Astrocyte (in vitro differentiated cells and primary cell): Measurements from ENCODE around the gene TAF1C. TPM values are rescaled to one million over a fixed set of nuclear protein-coding genes. Genes with fewer than 3 reads are reported as not detected.
A peak's percentile ranks its signal among the peaks of the same experiment; 100 is the strongest.

Source experiments
- DNase-seq: peaks from one replicate; pipeline ENCODE4 v3.0.0-alpha.2; 2010; ENCODE audit warnings: low read depth
- FAIRE-seq: peaks from 2 replicates; lab custom pipeline; 2011; peaks lifted over from hg19 to GRCh38; lab: Jason Lieb, UNC
- H2AFZ ChIP-seq: 2 replicates; pipeline ENCODE4 v1.6.0; 2012; ENCODE audit warnings: low read depth, low read length, inconsistent platforms
- H3K27ac ChIP-seq: 2 replicates; pipeline ENCODE4 v1.5.1; 2011; ENCODE audit warnings: low read depth, low read length, inconsistent platforms
- H3K27me3 ChIP-seq: 2 replicates; pipeline ENCODE4 v1.6.0; 2011; ENCODE audit warnings: low read length, inconsistent platforms; ENCODE audit not compliant: insufficient read depth
- H3K36me3 ChIP-seq: 2 replicates; pipeline ENCODE4 v1.5.1; 2011; ENCODE audit warnings: low read length, inconsistent platforms; ENCODE audit not compliant: insufficient read depth
- H3K4me1 ChIP-seq: 2 replicates; pipeline ENCODE4 v1.5.1; 2011; ENCODE audit warnings: low read length, inconsistent platforms; ENCODE audit not compliant: insufficient read depth
- H3K4me2 ChIP-seq: 2 replicates; pipeline ENCODE4 v1.6.0; 2012; ENCODE audit warnings: low read length, inconsistent platforms
- H3K4me3 ChIP-seq: 2 replicates; pipeline ENCODE4 v1.5.1; 2011; ENCODE audit warnings: low read depth, mild to moderate bottlenecking, low read length, inconsistent platforms; ENCODE audit not compliant: insufficient read depth
- H3K79me2 ChIP-seq: 2 replicates; pipeline ENCODE4 v1.6.0; 2012; ENCODE audit warnings: mild to moderate bottlenecking, low read length, inconsistent platforms; ENCODE audit not compliant: insufficient read depth
- H3K9ac ChIP-seq: 2 replicates; pipeline ENCODE4 v1.6.0; 2012; ENCODE audit warnings: mild to moderate bottlenecking, low read length, inconsistent platforms
- H3K9me3 ChIP-seq: 2 replicates; pipeline ENCODE4 v1.5.1; 2012; ENCODE audit warnings: low read depth, mild to moderate bottlenecking, low read length, inconsistent platforms; ENCODE audit not compliant: insufficient read depth
- H4K20me1 ChIP-seq: 2 replicates; pipeline ENCODE4 v1.6.0; 2012; ENCODE audit warnings: low read length, inconsistent platforms; ENCODE audit not compliant: insufficient read depth
- H3K27ac Mint-ChIP-seq: one replicate; pipeline ENCODE4 v1.8.0; 2021; ENCODE audit warnings: mild to moderate bottlenecking, mixed read lengths; ENCODE audit not compliant: unreplicated experiment
- H3K27me3 Mint-ChIP-seq: one replicate; pipeline ENCODE4 v1.8.0; 2021; ENCODE audit warnings: low read depth, mixed read lengths; ENCODE audit not compliant: unreplicated experiment
- H3K36me3 Mint-ChIP-seq: one replicate; pipeline ENCODE4 v1.8.0; 2021; ENCODE audit warnings: low read depth, mixed read lengths; ENCODE audit not compliant: unreplicated experiment
- H3K4me1 Mint-ChIP-seq: one replicate; pipeline ENCODE4 v1.8.0; 2021; ENCODE audit warnings: low read depth, mixed read lengths; ENCODE audit not compliant: unreplicated experiment
- H3K4me3 Mint-ChIP-seq: one replicate; pipeline ENCODE4 v1.8.0; 2021; ENCODE audit warnings: mild to moderate bottlenecking, moderate library complexity, mixed read lengths; ENCODE audit not compliant: unreplicated experiment
- H3K9me3 Mint-ChIP-seq: one replicate; pipeline ENCODE4 v1.8.0; 2021; ENCODE audit warnings: mild to moderate bottlenecking, mixed read lengths; ENCODE audit not compliant: unreplicated experiment
- EZH2 ChIP-seq: IDR thresholded peaks from 2 replicates; pipeline ENCODE4 v1.6.1; 2012; ENCODE audit warnings: mild to moderate bottlenecking, low read length, inconsistent platforms; ENCODE audit not compliant: insufficient read depth
- total RNA-seq: library from RNA; stranded (reverse); gene quantifications from 2 replicates; pipeline ENCODE4 v1.2.1, GENCODE V29; 2021
- TF ChIP-seq, protein P1 (sequence below): IDR thresholded peaks from 2 replicates; pipeline ENCODE4 v1.5.1; 2011; ENCODE audit warnings: low read depth, mild to moderate bottlenecking, inconsistent platforms, low read length, moderate library complexity; ENCODE audit not compliant: insufficient read depth

The TAF1C gene
- total RNA-seq, 1 donor from 2014 or later, result 34.1 TPM

DNA sequence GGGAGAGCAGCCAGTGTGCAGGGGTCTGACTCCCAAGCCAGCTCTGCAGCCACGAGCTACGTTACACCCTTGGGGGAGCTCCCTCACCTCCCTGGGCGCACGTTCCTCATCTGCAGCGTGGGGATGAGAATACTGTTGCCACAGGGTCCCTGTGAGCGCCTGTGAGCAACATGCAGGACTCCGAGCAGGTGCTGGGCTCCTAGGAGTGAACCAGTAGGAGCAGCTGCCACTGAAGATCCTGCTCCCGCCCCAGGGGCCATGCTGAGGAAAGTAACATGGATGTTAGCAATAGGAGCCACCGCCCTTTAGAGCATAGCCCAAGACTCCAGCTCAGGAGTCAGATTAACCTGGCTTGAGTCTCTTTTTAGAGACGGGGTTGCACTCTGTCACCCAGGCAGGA is 25.8 kb downstream of the TAF1C start:
- DNase-seq (no peak), FAIRE-seq (no peak)
- H3K4me3 Mint-ChIP-seq, result no peak overlapping the region
- H3K36me3 Mint-ChIP-seq, result no peaks in the 10 kb centered on the region
- H3K4me1 ChIP-seq, result no peaks in the 10 kb centered on the region
- H3K4me2 ChIP-seq, result no peak overlapping the region
- no peaks in the 10 kb centered on the region for H4K20me1 ChIP-seq
- H3K36me3 ChIP-seq, result no peaks in the 10 kb centered on the region
- H3K9ac ChIP-seq, result no peak overlapping the region
- H3K9me3 Mint-ChIP-seq, result no peaks in the 10 kb centered on the region
- no peaks in the 10 kb centered on the region for H3K79me2 ChIP-seq
- peaks cover 4% of the 10 kb centered on the region for H3K4me1 Mint-ChIP-seq
- H3K27ac Mint-ChIP-seq, result no peak overlapping the region
- H3K27ac ChIP-seq, result no peak overlapping the region
- H3K4me3 ChIP-seq, result no peak overlapping the region
- peaks cover 16% of the 10 kb centered on the region for H3K27me3 Mint-ChIP-seq
- no peaks in the 10 kb centered on the region for H3K9me3 ChIP-seq
- TF ChIP-seq, protein P1, sequence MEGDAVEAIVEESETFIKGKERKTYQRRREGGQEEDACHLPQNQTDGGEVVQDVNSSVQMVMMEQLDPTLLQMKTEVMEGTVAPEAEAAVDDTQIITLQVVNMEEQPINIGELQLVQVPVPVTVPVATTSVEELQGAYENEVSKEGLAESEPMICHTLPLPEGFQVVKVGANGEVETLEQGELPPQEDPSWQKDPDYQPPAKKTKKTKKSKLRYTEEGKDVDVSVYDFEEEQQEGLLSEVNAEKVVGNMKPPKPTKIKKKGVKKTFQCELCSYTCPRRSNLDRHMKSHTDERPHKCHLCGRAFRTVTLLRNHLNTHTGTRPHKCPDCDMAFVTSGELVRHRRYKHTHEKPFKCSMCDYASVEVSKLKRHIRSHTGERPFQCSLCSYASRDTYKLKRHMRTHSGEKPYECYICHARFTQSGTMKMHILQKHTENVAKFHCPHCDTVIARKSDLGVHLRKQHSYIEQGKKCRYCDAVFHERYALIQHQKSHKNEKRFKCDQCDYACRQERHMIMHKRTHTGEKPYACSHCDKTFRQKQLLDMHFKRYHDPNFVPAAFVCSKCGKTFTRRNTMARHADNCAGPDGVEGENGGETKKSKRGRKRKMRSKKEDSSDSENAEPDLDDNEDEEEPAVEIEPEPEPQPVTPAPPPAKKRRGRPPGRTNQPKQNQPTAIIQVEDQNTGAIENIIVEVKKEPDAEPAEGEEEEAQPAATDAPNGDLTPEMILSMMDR, result no peak
- no peak for TF ChIP-seq EZH2
- H3K27me3 ChIP-seq, result peaks cover 32% of the 10 kb centered on the region
- H2AFZ ChIP-seq, result no peak overlapping the region

DNA sequence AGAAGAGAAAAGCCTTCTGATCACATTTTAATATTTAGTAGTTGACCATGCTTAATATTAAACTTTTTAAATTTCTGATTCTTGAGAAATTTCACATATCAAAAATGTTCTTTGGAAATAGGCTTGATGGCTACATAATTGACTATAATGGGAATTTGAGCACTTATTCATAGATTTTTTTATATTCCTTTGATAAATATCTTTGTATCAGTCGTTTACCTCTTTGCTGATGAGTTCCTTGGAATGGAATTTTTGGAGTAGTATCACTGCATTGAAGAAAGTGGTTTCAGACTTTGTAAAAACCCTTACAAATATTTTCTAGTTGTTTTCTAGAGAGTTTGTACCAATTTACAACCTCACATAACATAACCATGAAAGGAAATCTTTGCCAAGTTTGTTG is 27.1 kb downstream of the TAF1C start:
- H4K20me1 ChIP-seq, result no peaks in the 10 kb centered on the region
- H3K27ac ChIP-seq, result no peak overlapping the region
- no peak overlapping the region for H2AFZ ChIP-seq
- H3K36me3 ChIP-seq, result no peaks in the 10 kb centered on the region
- no peaks in the 10 kb centered on the region for H3K4me1 ChIP-seq
- DNase-seq (no peak), FAIRE-seq (peak; percentile 45)
- no peaks in the 10 kb centered on the region for H3K36me3 Mint-ChIP-seq
- H3K27ac Mint-ChIP-seq, result no peak overlapping the region
- no peaks in the 10 kb centered on the region for H3K79me2 ChIP-seq
- H3K9me3 Mint-ChIP-seq, result no peaks in the 10 kb centered on the region
- no peak overlapping the region for H3K4me2 ChIP-seq
- H3K4me3 Mint-ChIP-seq, result no peak overlapping the region
- H3K27me3 ChIP-seq, result peaks cover 27% of the 10 kb centered on the region
- no peaks in the 10 kb centered on the region for H3K9me3 ChIP-seq
- no peak overlapping the region for H3K4me3 ChIP-seq
- TF ChIP-seq, protein P1, result no peak
- TF ChIP-seq EZH2, result no peak
- H3K9ac ChIP-seq, result no peak overlapping the region
- H3K4me1 Mint-ChIP-seq, result peaks cover 2% of the 10 kb centered on the region
- H3K27me3 Mint-ChIP-seq, result peaks cover 12% of the 10 kb centered on the region

DNA sequence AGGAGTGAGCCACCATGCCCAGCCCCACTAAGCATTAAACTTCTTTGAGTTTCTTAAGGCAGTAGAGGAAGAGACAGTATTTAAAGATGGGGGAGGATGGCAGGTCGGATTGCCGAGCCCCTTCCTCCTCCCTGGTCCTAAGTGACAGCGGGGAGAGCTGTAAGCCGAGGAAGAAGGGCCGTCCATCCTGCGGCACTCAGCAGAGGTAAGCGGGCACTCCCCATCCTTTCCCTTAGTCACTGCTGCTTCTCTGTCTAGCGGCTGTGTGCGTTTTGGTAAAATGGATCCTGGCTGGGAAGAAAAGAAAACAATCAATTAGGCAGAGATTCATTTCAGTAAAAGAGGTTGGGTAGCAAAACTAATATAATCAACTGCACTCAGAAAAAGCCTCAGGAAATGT is 27.9 kb downstream of the TAF1C start:
- peaks cover 20% of the 10 kb centered on the region for H3K27me3 ChIP-seq
- H3K9ac ChIP-seq, result no peak overlapping the region
- Mint-ChIP-seq H3K4me3 (no peak overlapping the region), H3K4me1 (peaks cover 2% of the 10 kb centered on the region), H3K9me3 (no peaks in the 10 kb centered on the region), H3K27ac (no peak overlapping the region), H3K27me3 (peaks cover 8% of the 10 kb centered on the region), H3K36me3 (no peaks in the 10 kb centered on the region)
- no peak overlapping the region for H3K4me3 ChIP-seq
- no peak overlapping the region for H2AFZ ChIP-seq
- H3K27ac ChIP-seq, result no peak overlapping the region
- no peak for DNase-seq
- no peaks in the 10 kb centered on the region for H3K9me3 ChIP-seq
- no peak for TF ChIP-seq EZH2
- TF ChIP-seq, protein P1, result no peak
- no peaks in the 10 kb centered on the region for H3K36me3 ChIP-seq
- H3K4me1 ChIP-seq, result no peaks in the 10 kb centered on the region
- no peak overlapping the region for H3K4me2 ChIP-seq
- H4K20me1 ChIP-seq, result no peaks in the 10 kb centered on the region
- FAIRE-seq, result no peak
- no peaks in the 10 kb centered on the region for H3K79me2 ChIP-seq
